Endothelial cell of umbilical vein (primary cell): Measurements from ENCODE around the gene GNAS-AS1.

ENCODE experiments used
- CTCF ChIP-seq, 2 donors: IDR thresholded peaks; 1 replicate in 1 of 2; 2 replicates in 1 of 2; pipeline ENCODE4 v1.5.1; 2011; ENCODE audit warnings: low read length in 2 of 2, mild to moderate bottlenecking in 2 of 2, moderate library complexity in 2 of 2, control low read depth in 1 of 2, inconsistent platforms in 1 of 2, low read depth in 1 of 2; ENCODE audit not compliant: insufficient read depth in 1 of 2; ENCODE audit errors: extremely low read depth in 1 of 2
- EZH2 ChIP-seq: IDR thresholded peaks from 2 replicates; pipeline ENCODE4 v1.6.1; 2012; ENCODE audit warnings: borderline replicate concordance, low read depth, mild to moderate bottlenecking, moderate library complexity, low read length, inconsistent platforms; ENCODE audit not compliant: severe bottlenecking
- JUN ChIP-seq: IDR thresholded peaks from 2 replicates; pipeline ENCODE4 v1.6.1; 2011; ENCODE audit warnings: borderline replicate concordance, low read depth; ENCODE audit not compliant: insufficient read length, insufficient read depth
- MYC ChIP-seq: IDR thresholded peaks from one replicate; pipeline ENCODE4 v1.6.1; 2011; ENCODE audit warnings: mild to moderate bottlenecking, low read depth, low read length
- POLR2A ChIP-seq: IDR thresholded peaks from 2 replicates; pipeline ENCODE4 v1.6.1; 2012; ENCODE audit warnings: low read depth, mild to moderate bottlenecking, control low read depth, low read length

DNA sequence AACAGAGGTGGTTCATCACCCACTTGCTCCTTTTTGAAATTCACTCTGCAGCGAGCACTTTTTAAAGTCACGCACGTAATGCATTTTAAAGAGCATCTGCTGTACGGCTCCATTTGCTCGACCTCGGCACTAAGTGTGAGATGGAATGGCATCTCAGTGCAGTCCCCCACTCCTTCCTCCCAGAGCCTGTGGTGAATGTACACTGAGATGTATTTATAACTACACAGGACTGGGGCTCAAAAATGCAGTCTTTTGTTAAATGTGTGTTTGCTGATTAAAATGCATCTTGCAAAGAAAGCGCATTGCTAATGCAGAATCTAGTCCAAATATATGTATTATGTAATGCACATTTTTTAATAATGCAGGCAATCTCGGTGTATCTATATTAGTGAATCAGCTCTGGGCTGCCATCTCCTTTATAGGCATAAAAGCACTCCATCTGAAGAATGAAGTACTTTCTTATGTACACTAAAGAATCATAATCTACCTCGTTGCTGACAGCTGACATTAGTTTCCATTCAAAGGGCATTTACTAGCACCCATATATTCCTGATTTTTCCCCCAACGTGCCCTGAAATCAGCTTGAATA lies 14.0 kb downstream of the GNAS-AS1 start:
- TF ChIP-seq POLR2A (no peak), CTCF (IDR thresholded peaks at IDR 0.05; ENCODE audit: extremely low read depth in 1 of 2, insufficient read depth in 1 of 2, low read depth in 1 of 2, low read length in 2 of 2) (no peak), EZH2 (no peak), MYC (no peak), JUN (no peak)
